Measurements from ENCODE around the gene RPTOR.

Gene RPTOR

DNA sequence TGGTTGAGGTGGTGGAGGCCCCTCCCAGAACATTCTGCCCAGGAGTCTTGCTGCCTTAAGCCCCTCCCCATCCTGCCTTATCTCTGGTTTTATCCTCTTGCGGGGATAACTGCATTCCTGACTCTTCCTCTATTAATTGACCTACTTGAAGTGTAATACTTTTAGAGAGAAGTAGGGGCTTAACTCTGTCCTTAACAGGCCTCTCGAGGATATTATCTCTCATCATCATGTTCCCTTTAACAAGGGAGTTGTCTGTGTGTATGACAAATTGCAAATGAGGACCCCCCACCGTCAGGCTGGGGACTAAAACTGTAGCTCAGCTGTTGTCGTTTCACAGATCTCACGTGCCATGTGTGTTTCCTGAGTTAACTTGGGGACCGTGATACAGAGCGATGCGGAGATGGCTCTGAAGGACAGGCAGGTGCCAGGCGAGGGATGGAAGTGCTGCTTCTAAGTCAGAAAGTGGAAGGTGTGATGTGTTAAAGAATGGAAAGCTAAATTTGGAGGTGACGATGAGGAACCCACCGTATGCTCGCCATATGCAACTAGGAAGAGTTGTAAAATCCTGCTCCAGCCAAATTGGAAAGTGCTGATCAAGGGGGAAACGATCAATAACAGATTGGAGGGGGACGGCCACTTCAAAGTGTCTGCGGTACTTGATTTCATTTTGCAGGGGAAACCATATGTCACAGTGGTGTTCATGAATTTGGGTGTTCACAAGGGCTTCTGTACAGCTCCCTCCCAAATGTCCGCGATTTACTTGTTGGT lies 106.3 kb downstream of the RPTOR start:
- no peaks in the 10 kb centered on the region for H3K9me3 ChIP-seq (ENCODE audit: control insufficient read depth, insufficient read depth, low read depth, low read length)
- POLR2A ChIA-PET = no interaction called here
- peaks cover 17% of the 10 kb centered on the region for H3K4me1 ChIP-seq (ENCODE audit: control insufficient read depth, insufficient read depth, low read length)
- CTCF ChIA-PET = interaction anchor here (0.6 to 3.6 kb wide), 19 partner anchors 11 to 292 kb away, joined by 3 to 23 read pairs (median 4); no protein-coding TSS in a partner anchor
- TF ChIP-seq GLIS1 (tag by site-specific recombination; IDR thresholded peaks at IDR 0.05) (peak; percentile 44), SCRT1 (tag by site-specific recombination; IDR thresholded peaks at IDR 0.05; ENCODE audit: borderline replicate concordance) (no peak)
- no peaks in the 10 kb centered on the region for H3K36me3 ChIP-seq (ENCODE audit: control insufficient read depth in 2 of 2, insufficient read depth in 1 of 2, low read length in 2 of 2)
- no peak overlapping the region for H3K27ac ChIP-seq (ENCODE audit: extremely low read depth, low read depth, low read length)
- no peak overlapping the region for H3K4me3 ChIP-seq (ENCODE audit: low read depth, low read length)

GRCh38 chr17:80652756-80653330 lies 108.2 kb downstream of the RPTOR start:
- peaks cover 13% of the 10 kb centered on the region for H3K4me1 ChIP-seq (ENCODE audit: control insufficient read depth, insufficient read depth, low read length)
- no peaks in the 10 kb centered on the region for H3K36me3 ChIP-seq (ENCODE audit: control insufficient read depth in 2 of 2, insufficient read depth in 1 of 2, low read length in 2 of 2)
- no peak overlapping the region for H3K27ac ChIP-seq (ENCODE audit: extremely low read depth, low read depth, low read length)
- H3K9me3 ChIP-seq (ENCODE audit: control insufficient read depth, insufficient read depth, low read depth, low read length) = no peaks in the 10 kb centered on the region
- TF ChIP-seq ZNF416 (tag by site-specific recombination; IDR thresholded peaks at IDR 0.05) (no peak), KLF1 (tag by site-specific recombination; IDR thresholded peaks at IDR 0.05) (no peak), ZNF302 (tag by site-specific recombination; IDR thresholded peaks at IDR 0.05; ENCODE audit: low read depth) (no peak), ZNF837 (tag by site-specific recombination; IDR thresholded peaks at IDR 0.05) (no peak), ZBTB20 (tag by site-specific recombination; IDR thresholded peaks at IDR 0.05) (no peak), ZNF645 (tag by site-specific recombination; IDR thresholded peaks at IDR 0.05) (no peak), ZNF621 (tag by site-specific recombination; IDR thresholded peaks at IDR 0.05) (no peak), ZNF544 (tag by site-specific recombination; IDR thresholded peaks at IDR 0.05) (no peak), ZFP37 (tag by site-specific recombination; IDR thresholded peaks at IDR 0.05) (no peak), ZNF658 (tag by site-specific recombination; IDR thresholded peaks at IDR 0.05) (no peak), MZF1 (tag by site-specific recombination; IDR thresholded peaks at IDR 0.05; ENCODE audit: borderline replicate concordance) (no peak), ZNF266 (tag by site-specific recombination; IDR thresholded peaks at IDR 0.05; ENCODE audit: low read depth) (no peak), ZNF529 (tag by site-specific recombination; IDR thresholded peaks at IDR 0.05; ENCODE audit: insufficient replicate concordance) (no peak), ZSCAN18 (tag by site-specific recombination; IDR thresholded peaks at IDR 0.05) (no peak), ZBTB49 (tag by site-specific recombination; IDR thresholded peaks at IDR 0.05; ENCODE audit: low read depth) (no peak), ZNF561 (tag by site-specific recombination; IDR thresholded peaks at IDR 0.05; ENCODE audit: borderline replicate concordance) (no peak), ZNF155 (tag by site-specific recombination; IDR thresholded peaks at IDR 0.05) (no peak)
- TF ChIP-seq, protein P1, sequence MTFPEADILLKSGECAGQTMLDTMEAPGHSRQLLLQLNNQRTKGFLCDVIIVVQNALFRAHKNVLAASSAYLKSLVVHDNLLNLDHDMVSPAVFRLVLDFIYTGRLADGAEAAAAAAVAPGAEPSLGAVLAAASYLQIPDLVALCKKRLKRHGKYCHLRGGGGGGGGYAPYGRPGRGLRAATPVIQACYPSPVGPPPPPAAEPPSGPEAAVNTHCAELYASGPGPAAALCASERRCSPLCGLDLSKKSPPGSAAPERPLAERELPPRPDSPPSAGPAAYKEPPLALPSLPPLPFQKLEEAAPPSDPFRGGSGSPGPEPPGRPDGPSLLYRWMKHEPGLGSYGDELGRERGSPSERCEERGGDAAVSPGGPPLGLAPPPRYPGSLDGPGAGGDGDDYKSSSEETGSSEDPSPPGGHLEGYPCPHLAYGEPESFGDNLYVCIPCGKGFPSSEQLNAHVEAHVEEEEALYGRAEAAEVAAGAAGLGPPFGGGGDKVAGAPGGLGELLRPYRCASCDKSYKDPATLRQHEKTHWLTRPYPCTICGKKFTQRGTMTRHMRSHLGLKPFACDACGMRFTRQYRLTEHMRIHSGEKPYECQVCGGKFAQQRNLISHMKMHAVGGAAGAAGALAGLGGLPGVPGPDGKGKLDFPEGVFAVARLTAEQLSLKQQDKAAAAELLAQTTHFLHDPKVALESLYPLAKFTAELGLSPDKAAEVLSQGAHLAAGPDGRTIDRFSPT (tag by site-specific recombination; IDR thresholded peaks at IDR 0.05) = no peak
- no peak overlapping the region for H3K4me3 ChIP-seq (ENCODE audit: low read depth, low read length)
- POLR2A ChIA-PET = no interaction called here
- CTCF ChIA-PET = interaction anchor here (0.6 to 1.2 kb wide), 4 partner anchors 77 to 388 kb away, joined by 3 to 4 read pairs (median 3); no protein-coding TSS in a partner anchor
